GM19025 (cell line): Measurements from ENCODE around the gene MEIOB.

Source experiments
- ATAC-seq: cut with Tn5 transposase; IDR thresholded peaks from one replicate; pipeline ENCODE4 v1.9.1; 2021; ENCODE audit warnings: mild to moderate bottlenecking, low read depth, moderate library complexity; ENCODE audit not compliant: unreplicated experiment

Gene MEIOB

GRCh38 chr16:1832838-1833454 lies 39.0 kb downstream of the MEIOB start:
- no peak for ATAC-seq

- no peak for ATAC-seq
Measured at GRCh38 chr16:1831186-1832075, 40.5 kb downstream of the MEIOB start.

GRCh38 chr16:1830213-1830612 lies 41.8 kb downstream of the MEIOB start:
- ATAC-seq, result no peak

- no peak for ATAC-seq
Measured at GRCh38 chr16:1828645-1829410, 43.1 kb downstream of the MEIOB start.

GRCh38 chr16:1826691-1827573 lies 45.0 kb downstream of the MEIOB start, which contains the start of the genes FAHD1 and HAGH:
Gene FAHD1 (plus strand): TSS chr16:1827206. CDS start chr16:1827239, 33 bp downstream.
Gene HAGH (minus strand): TSS chr16:1826825. CDS start chr16:1826787, 38 bp downstream.
- peak; percentile 73 for ATAC-seq

- peak; percentile 52 for ATAC-seq
Measured at GRCh38 chr16:1825864-1826690, 45.9 kb downstream of the MEIOB start.

GRCh38 chr16:1825381-1825863 lies 46.5 kb downstream of the MEIOB start:
- ATAC-seq, result no peak

GRCh38 chr16:1823821-1824220 lies 48.1 kb downstream of the MEIOB start:
- no peak for ATAC-seq

- ATAC-seq, result no peak
Measured at GRCh38 chr16:1822801-1823200, 49.2 kb downstream of the MEIOB start.

GRCh38 chr16:1821861-1822611 lies 49.9 kb downstream of the MEIOB start:
- ATAC-seq, result no peak

GRCh38 chr16:1820946-1821290 lies 51.0 kb downstream of the MEIOB start:
- no peak for ATAC-seq

GRCh38 chr16:1820096-1820945 lies 51.6 kb downstream of the MEIOB start:
- ATAC-seq, result no peak

GRCh38 chr16:1819611-1820010 lies 52.4 kb downstream of the MEIOB start:
- ATAC-seq, result no peak

- no peak for ATAC-seq
Measured at GRCh38 chr16:1818873-1819525, 53.0 kb downstream of the MEIOB start.

- ATAC-seq, result no peak
Measured at GRCh38 chr16:1818204-1818872, 53.6 kb downstream of the MEIOB start.

GRCh38 chr16:1817716-1818115 lies 54.2 kb downstream of the MEIOB start:
- ATAC-seq, result no peak

- no peak for ATAC-seq
Measured at GRCh38 chr16:1817276-1817589, 54.7 kb downstream of the MEIOB start.
